KMS-11 (cell line): Measurements from ENCODE around the gene SETBP1.

Experiments
- H2AFZ ChIP-seq: fragments of 200-600 bp; sonication (generic); 2 replicates; pipeline ENCODE4 v1.6.1; 2016; ENCODE audit warnings: antibody characterized with exemption, mixed run types, low read depth
- H3K27ac ChIP-seq: fragments of 200-600 bp; sonication (generic); 2 replicates; pipeline ENCODE4 v1.6.1; 2016; ENCODE audit warnings: mild to moderate bottlenecking, mixed run types
- H3K27me3 ChIP-seq: fragments of 200-600 bp; sonication (generic); 2 replicates; pipeline ENCODE4 v1.6.1; 2017; ENCODE audit warnings: mild to moderate bottlenecking, low read depth, mixed run types, moderate library complexity; ENCODE audit not compliant: insufficient read depth
- H3K36me3 ChIP-seq: fragments of 200-600 bp; sonication (generic); 2 replicates; pipeline ENCODE4 v1.6.1; 2017; ENCODE audit warnings: mild to moderate bottlenecking, mixed run types; ENCODE audit not compliant: insufficient read depth
- H3K4me1 ChIP-seq: fragments of 200-600 bp; sonication (generic); 2 replicates; pipeline ENCODE4 v1.6.1; 2016; ENCODE audit warnings: mild to moderate bottlenecking, low read depth, mixed run types; ENCODE audit not compliant: poor library complexity, severe bottlenecking
- H3K4me2 ChIP-seq: fragments of 200-600 bp; sonication (generic); 2 replicates; pipeline ENCODE4 v1.7.0; 2016; ENCODE audit warnings: mild to moderate bottlenecking, mixed run types
- H3K4me3 ChIP-seq: fragments of 200-600 bp; sonication (generic); IDR thresholded peaks from 2 replicates; pipeline ENCODE4 v1.6.1; 2017; ENCODE audit warnings: low read depth, low read length, mixed read lengths; ENCODE audit not compliant: insufficient read depth
- H3K79me2 ChIP-seq: fragments of 200-600 bp; sonication (generic); 2 replicates; pipeline ENCODE4 v1.6.1; 2016; ENCODE audit warnings: low read depth, mixed run types; ENCODE audit not compliant: insufficient read depth
- H3K9ac ChIP-seq: fragments of 200-600 bp; sonication (generic); 2 replicates; pipeline ENCODE4 v1.6.1; 2016; ENCODE audit warnings: mild to moderate bottlenecking, mixed run types
- H4K20me1 ChIP-seq: fragments of 200-600 bp; sonication (generic); 2 replicates; pipeline ENCODE4 v1.6.1; 2016; ENCODE audit warnings: mild to moderate bottlenecking, mixed run types; ENCODE audit not compliant: insufficient read depth
- TF ChIP-seq, protein P1 (sequence below): fragments of 200-600 bp; sonication (generic); conservative IDR thresholded peaks from 2 replicates; pipeline ENCODE4 v1.6.1; 2017; ENCODE audit warnings: low read depth, mild to moderate bottlenecking, antibody characterized with exemption, low read length, moderate library complexity, mixed read lengths

SETBP1 gene

DNA sequence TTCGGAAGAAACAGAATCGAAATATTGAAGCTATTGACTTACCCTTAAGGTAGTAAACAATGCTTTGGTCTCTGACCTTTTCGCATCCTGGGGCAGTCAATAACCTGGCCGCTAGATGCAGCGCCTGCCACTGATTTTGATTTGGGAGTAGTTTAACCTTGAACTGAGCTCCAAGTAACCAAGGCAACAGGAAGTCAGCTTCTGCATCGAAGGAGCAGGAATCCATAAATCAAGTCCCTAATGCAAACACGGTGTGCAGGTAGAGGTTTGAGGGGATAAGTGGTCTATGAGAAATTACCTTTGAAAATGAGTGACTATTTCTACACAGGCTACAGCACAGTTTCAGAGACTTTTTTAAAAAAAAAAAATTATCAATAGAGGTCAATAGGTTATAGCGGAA lies 353.5 kb downstream of the SETBP1 start:
- no peaks in the 10 kb centered on the region for H3K4me1 ChIP-seq
- H3K9ac ChIP-seq = no peak overlapping the region
- no peak overlapping the region for H2AFZ ChIP-seq
- H3K27ac ChIP-seq = no peak overlapping the region
- H3K4me2 ChIP-seq = no peak overlapping the region
- TF ChIP-seq, protein P1, sequence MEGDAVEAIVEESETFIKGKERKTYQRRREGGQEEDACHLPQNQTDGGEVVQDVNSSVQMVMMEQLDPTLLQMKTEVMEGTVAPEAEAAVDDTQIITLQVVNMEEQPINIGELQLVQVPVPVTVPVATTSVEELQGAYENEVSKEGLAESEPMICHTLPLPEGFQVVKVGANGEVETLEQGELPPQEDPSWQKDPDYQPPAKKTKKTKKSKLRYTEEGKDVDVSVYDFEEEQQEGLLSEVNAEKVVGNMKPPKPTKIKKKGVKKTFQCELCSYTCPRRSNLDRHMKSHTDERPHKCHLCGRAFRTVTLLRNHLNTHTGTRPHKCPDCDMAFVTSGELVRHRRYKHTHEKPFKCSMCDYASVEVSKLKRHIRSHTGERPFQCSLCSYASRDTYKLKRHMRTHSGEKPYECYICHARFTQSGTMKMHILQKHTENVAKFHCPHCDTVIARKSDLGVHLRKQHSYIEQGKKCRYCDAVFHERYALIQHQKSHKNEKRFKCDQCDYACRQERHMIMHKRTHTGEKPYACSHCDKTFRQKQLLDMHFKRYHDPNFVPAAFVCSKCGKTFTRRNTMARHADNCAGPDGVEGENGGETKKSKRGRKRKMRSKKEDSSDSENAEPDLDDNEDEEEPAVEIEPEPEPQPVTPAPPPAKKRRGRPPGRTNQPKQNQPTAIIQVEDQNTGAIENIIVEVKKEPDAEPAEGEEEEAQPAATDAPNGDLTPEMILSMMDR = no peak
- no peak overlapping the region for H3K4me3 ChIP-seq
- no peaks in the 10 kb centered on the region for H4K20me1 ChIP-seq
- peaks cover under 1% of the 10 kb centered on the region; the same call in 1 of the 2 replicates for H3K36me3 ChIP-seq
- H3K79me2 ChIP-seq = no peaks in the 10 kb centered on the region
- H3K27me3 ChIP-seq = no peaks in the 10 kb centered on the region

DNA sequence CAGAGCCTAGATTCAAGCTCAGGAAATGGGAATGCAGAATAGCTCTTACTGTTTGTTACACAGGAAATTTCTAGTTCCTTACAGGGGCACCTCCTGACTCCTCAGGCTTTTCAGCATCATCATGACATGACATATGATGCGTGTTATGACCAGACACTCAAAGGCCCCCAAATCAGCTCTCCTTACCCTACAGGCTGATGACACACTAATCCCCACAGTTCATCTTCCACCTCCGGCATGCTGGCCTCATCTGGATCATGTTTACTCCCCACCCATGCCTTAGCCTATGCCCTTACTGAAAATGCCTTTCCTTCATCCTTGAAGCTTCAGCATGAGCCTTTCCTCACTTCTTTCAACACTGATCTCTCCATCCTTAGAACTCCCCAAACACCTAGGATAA lies 356.9 kb downstream of the SETBP1 start:
- H3K4me1 ChIP-seq = no peaks in the 10 kb centered on the region
- H3K9ac ChIP-seq = no peak overlapping the region
- H3K27ac ChIP-seq = no peak overlapping the region
- TF ChIP-seq, protein P1 = no peak
- H3K36me3 ChIP-seq = peaks cover 5% of the 10 kb centered on the region; the same call in 1 of the 2 replicates
- H3K4me2 ChIP-seq = no peak overlapping the region
- H2AFZ ChIP-seq = no peak overlapping the region
- H3K27me3 ChIP-seq = no peaks in the 10 kb centered on the region
- H3K4me3 ChIP-seq = no peak overlapping the region
- H3K79me2 ChIP-seq = no peaks in the 10 kb centered on the region
- H4K20me1 ChIP-seq = no peaks in the 10 kb centered on the region

DNA sequence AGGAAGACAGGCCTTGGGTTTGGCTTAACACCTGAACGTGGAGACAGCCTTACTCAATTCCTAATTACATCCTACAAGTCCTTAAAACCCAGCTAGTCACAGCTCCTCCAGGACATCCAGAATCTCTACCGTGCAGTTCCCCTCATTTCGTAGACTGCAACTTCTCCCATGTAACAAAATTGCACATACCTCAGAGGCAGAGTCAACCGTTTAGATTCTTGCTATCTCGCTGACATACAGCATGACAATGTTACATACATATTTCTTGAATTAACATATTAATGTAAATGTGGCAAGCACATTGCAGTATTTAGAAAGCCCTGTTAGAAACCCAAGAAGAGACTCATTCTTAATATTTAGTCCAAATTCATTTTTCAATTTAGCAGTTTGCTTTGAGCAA lies 358.7 kb downstream of the SETBP1 start:
- Histone ChIP-seq H3K4me2 (no peak overlapping the region), H3K4me3 (no peak overlapping the region), H3K4me1 (no peaks in the 10 kb centered on the region), H4K20me1 (no peaks in the 10 kb centered on the region), H3K36me3 (peaks cover 5% of the 10 kb centered on the region; the same call in 1 of the 2 replicates), H3K27me3 (no peaks in the 10 kb centered on the region), H3K9ac (no peak overlapping the region), H2AFZ (no peak overlapping the region), H3K79me2 (no peaks in the 10 kb centered on the region), H3K27ac (no peak overlapping the region)
- TF ChIP-seq, protein P1 = no peak

DNA sequence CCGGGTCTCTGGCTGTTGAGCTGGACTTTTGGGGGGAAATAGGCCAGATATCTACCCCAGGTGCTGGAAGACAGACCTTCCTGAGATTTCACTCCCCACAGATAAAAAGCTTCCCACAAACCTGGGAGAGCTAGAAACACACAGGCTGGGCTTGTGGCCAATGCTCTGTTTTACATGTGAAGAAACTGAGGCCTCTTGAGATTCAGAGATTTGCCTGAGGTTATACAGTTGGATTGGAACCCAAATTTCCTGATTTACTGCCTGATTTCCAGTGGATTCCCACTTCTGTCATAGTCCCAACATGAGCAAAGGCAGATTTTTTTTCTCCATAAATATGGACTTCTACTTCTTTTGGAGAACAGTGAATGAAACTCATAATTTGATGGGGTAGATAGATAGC lies 360.2 kb downstream of the SETBP1 start:
- Histone ChIP-seq H2AFZ (no peak overlapping the region), H3K36me3 (peaks cover 5% of the 10 kb centered on the region; the same call in 1 of the 2 replicates), H3K4me3 (no peak overlapping the region), H3K4me1 (no peaks in the 10 kb centered on the region), H3K79me2 (no peaks in the 10 kb centered on the region), H3K9ac (no peak overlapping the region), H3K27me3 (no peaks in the 10 kb centered on the region), H3K4me2 (no peak overlapping the region), H3K27ac (no peak overlapping the region), H4K20me1 (no peaks in the 10 kb centered on the region)
- TF ChIP-seq, protein P1 = no peak
